GM12878 (cell line): ENCODE results near the gene ZWILCH.

Source experiments
- CTCF ChIP-seq, 3 experiments: IDR thresholded peaks in 2 of 3; conservative IDR thresholded peaks in 1 of 3; 2 replicates each; pipeline ENCODE4 v1.5.1; 2011; ENCODE audit warnings: low read depth in 3 of 3, low read length in 3 of 3, mild to moderate bottlenecking in 3 of 3, control low read depth in 2 of 3, moderate library complexity in 2 of 3, inconsistent platforms in 1 of 3, mixed read lengths in 1 of 3; ENCODE audit not compliant: control insufficient read depth in 2 of 3, insufficient read depth in 1 of 3; ENCODE audit errors: extremely low read depth in 1 of 3
- E4F1 ChIP-seq: fragments of 450-650 bp; IDR thresholded peaks from 2 replicates; pipeline ENCODE4 v1.6.1; 2018; ENCODE audit warnings: borderline replicate concordance, mild to moderate bottlenecking; ENCODE audit not compliant: partially characterized antibody
- MTA3 ChIP-seq: IDR thresholded peaks from 2 replicates; pipeline ENCODE4 v1.6.1; 2012; ENCODE audit warnings: low read length, inconsistent platforms, borderline replicate concordance
- NFIC ChIP-seq: IDR thresholded peaks from 2 replicates; pipeline ENCODE4 v1.6.1; 2012; ENCODE audit warnings: low read depth, mild to moderate bottlenecking, inconsistent platforms, low read length, moderate library complexity
- RAD21 ChIP-seq: IDR thresholded peaks from 2 replicates; pipeline ENCODE4 v1.6.1; 2011; ENCODE audit warnings: mild to moderate bottlenecking, low read depth, low read length, moderate library complexity; ENCODE audit not compliant: insufficient read depth
- ZNF274 ChIP-seq: IDR thresholded peaks from one replicate; pipeline ENCODE4 v1.8.0; 2011; ENCODE audit not compliant: insufficient read length, insufficient read depth

- TF ChIP-seq MTA3 = no peak
- TF ChIP-seq NFIC = no peak
- TF ChIP-seq CTCF (IDR thresholded peaks at IDR 0.05 in 2 of 3, conservative IDR thresholded peaks at IDR 0.05 in 1 of 3; ENCODE audit: control insufficient read depth in 2 of 3, extremely low read depth in 1 of 3, insufficient read depth in 1 of 3, low read depth in 3 of 3, low read length in 3 of 3) = no peak
- TF ChIP-seq RAD21 = no peak
- no peak for TF ChIP-seq ZNF274
- TF ChIP-seq E4F1 = no peak
These were observed 55.9 kb downstream of the ZWILCH start for GRCh38 chr15:66560856-66561525.
